ENCODE measurements around the gene SBNO2.

SBNO2 gene

GRCh38 chr19:1087813-1088415, 86.2 kb downstream of the SBNO2 start:
- no peak for DNase-seq (ENCODE audit: low read depth in 2 of 2)

- no peak for DNase-seq (ENCODE audit: low read depth in 2 of 2)
These were observed 87.5 kb downstream of the SBNO2 start for GRCh38 chr19:1086613-1087012.

GRCh38 chr19:1085676-1086442, 88.2 kb downstream of the SBNO2 start:
- no peak for DNase-seq (ENCODE audit: low read depth in 2 of 2)

DNA sequence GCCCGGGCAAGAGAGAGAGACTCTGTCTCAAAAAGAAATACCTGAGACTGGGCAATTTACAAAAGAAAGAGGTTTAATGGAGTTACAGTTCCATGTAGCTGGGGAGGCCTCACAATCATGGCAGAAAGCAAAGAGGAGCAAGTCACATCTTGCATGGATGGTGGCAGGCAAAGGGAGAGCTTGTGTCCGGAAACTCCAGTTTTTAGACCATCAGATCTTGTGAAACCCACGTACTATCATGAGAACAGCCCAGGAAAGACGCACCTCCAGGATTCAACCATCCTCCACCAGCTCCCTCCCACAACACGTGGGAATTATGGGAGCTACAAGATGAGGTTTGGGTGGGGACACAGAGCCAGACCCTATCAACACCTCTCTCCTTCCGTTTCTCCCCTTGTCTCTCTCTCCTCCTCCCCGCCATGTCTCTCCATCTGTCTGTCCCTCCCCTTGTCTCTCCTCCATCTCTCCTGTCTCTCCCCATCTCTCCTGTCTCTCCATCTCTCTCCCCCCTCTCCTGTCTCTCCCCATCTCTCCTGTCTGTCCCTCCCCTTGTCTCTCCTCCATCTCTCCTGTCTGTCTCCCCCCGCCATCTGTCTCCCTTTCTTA, 88.9 kb downstream of the SBNO2 start:
- DNase-seq (ENCODE audit: low read depth in 2 of 2) = no peak

- DNase-seq (ENCODE audit: low read depth in 2 of 2) = no peak
These were observed 89.8 kb downstream of the SBNO2 start for GRCh38 chr19:1084024-1084868.

DNA sequence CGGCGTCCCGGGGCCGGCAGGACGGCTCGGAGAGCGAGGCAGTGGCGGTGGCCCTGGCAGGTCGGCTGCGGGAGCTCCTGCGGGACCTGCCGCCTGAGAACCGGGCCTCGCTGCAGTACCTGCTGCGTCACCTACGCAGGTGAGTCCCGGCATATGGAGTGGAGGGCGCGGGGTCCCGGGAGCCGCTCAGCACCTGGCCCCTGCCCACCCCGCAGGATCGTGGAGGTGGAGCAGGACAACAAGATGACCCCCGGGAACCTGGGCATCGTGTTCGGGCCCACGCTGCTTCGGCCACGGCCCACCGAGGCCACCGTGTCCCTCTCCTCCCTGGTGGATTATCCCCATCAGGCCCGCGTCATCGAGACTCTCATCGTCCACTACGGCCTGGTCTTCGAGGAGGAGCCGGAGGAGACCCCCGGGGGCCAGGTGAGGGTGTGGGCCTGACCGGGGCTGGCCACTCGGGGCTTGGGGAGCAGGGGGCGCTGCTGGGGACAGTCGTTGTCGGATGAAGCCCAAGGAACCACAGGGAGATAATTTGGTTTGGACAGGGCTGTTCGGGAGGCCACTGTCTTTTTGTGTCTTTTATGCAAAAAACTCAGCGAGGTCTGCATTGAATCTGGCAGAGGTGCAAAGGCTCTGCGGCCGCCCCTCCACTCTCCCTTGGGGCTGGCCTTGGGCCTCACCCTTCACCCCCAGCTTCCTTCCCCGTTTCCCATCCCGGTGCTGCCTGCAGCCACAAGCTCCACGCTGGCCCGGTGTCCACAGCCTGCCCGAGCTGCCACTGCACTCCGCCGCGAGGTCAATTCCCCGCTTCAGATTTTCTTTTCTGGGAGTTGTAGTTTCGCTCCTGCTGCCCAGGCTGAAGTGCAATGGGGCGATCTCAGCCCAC, 90.9 kb downstream of the SBNO2 start:
- no peak for DNase-seq (ENCODE audit: low read depth in 2 of 2)

DNA sequence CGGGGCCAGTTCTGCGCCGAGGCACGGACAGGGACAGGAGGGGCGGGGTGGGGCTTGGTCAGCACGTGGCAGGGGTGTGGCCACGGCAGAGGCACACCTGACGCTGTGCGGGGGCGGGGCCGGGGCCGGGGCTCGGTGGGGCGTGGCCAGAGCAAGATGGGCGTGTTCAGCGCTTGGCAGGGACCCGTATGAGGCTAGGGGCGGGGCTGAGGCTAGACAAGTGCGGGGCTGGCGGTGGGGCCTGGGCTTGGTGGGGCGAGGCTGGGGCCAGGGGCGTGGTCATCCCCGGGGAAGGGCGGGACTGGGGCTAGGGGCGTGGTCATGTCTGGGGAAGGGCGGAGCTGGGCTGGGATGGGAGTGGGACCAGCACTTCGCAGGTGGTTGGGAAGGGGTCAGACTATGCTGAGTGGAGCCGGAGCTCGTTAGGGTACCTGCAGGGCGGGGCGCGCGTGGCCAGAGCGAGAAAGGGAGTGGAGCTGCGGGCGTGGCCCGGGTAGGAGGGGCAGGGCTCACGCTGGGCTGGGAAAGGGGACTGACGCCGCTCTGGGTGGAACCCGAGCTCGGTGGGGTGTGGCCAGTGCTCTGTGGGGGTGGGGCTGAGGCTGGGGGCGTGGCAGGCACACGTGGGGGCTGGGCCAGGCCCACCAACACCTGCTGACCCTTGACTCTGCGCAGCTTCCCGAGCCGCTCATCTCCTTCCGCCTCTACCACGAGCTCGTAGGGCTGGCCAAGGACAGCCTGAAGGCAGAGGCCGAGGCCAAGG, 91.7 kb downstream of the SBNO2 start:
- DNase-seq (ENCODE audit: low read depth in 2 of 2) = peak in 1 of 2 donors; percentile 67

DNA sequence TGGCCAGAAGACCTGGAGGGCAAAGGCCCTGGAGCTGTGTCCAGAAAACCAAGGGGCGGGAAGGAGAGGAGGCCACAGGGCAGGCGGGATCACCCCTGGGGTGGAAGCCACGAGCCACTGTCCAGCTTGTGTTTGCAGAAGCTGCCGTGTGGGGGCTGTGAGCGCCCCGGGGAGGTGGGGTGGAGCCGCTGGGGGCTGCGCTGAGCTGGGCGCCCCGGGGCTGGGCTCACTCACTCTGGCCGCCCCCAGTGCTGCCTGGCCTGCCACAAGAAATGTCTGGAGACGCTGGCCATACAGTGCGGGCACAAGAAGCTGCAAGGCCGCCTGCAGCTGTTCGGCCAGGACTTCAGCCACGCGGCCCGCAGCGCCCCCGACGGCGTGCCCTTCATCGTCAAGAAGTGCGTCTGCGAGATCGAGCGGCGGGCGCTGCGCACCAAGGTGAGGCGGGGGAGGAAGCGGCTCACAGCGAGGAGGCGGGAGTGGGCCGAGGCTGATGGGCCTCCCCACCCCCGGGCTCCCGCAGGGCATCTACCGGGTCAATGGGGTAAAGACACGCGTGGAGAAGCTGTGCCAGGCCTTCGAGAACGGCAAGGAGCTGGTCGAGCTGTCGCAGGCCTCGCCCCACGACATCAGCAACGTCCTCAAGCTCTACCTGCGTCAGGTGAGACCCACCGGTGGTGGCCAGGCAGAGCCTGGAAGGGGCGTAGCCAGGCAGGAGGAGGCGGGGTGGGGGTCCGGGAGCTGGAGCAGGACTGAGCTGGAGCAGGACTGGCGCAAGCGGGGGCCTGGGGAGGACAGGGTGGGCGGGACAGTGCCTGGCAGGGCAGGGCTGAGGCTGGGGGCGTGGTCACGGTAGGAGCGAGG, 92.5 kb downstream of the SBNO2 start:
- DNase-seq (ENCODE audit: low read depth in 2 of 2) = no peak

DNA sequence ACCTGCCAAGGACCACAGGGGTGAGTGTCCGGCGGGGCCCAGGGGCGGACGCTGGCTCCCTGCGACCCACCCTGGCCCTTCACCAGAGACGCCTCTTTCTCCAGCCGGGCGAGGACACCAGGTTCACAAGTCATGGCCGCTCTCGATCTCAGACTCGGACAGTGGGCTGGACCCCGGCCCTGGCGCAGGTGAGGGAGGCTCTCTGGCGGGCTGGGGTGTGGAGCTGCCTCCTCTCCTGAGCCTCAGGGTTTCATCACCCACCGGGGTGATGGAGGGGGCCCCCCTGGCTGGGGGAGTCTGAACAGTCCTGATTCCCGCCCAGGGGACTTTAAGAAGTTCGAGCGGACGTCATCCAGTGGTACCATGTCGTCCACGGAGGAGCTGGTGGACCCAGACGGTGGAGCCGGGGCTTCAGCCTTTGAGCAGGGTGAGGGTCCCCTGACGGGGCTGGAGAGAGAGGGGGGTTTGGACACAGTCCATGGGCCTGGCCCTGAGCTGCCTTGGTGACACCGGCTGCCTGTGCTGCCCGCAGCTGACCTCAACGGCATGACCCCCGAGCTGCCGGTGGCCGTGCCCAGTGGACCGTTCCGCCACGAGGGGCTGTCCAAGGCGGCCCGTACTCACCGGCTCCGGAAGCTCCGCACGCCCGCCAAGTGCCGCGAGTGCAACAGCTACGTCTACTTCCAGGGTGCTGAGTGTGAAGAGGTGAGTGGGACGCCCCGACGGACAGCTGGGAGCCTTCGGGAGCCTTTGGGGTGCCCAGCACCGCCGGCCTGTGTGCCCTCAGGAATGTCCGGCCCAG, 93.5 kb downstream of the SBNO2 start:
- no peak for DNase-seq (ENCODE audit: low read depth in 2 of 2)

DNA sequence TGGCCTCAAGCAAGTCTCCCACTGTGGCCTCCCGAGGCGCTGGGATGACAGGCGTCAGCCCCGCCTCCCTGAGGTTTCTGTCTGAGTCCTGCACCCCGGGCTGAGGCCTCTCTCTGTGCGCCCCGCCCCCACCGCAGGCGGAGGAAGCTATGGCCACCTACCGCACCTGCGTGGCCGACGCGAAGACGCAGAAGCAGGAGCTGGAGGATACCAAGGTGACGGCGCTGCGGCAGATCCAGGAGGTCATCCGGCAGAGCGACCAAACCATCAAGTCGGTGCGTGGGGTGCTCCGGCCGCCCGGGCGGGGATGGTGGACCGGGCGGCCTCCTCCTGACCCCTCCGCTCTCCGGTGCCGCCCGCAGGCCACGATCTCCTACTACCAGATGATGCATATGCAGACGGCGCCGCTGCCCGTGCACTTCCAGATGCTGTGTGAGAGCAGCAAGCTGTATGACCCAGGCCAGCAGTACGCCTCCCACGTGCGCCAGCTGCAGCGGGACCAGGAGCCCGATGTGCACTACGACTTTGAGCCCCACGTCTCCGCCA, 94.4 kb downstream of the SBNO2 start:
- DNase-seq (ENCODE audit: low read depth in 2 of 2) = no peak

DNA sequence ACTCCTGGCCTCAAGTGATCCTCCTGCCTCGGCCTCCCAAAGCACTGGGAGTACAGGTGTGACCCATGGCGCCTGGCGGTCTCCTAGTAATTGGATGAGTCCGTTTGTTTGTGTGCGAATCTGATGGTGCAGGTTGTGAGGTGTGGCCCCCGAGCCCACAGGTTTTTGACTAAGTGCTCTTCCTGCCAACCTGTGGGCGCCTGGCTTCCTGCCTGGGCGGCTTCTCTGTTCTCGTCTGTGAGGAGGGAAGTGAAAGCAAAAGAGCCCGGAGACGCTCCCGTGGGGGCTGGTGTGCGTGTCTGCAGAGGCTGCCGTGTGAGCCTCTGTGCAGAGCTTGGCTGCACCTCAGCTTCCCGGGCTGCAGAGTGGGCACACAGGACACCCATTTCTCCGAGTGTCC, 97.1 kb downstream of the SBNO2 start:
- peak; percentile 71 to 72 for DNase-seq (ENCODE audit: low read depth in 2 of 2)

- no peak for DNase-seq (ENCODE audit: low read depth in 2 of 2)
These were observed 98.1 kb downstream of the SBNO2 start for GRCh38 chr19:1076046-1076386.

- DNase-seq (ENCODE audit: low read depth in 2 of 2) = peak; percentile 83 to 95
These were observed 99.4 kb downstream of the SBNO2 start for GRCh38 chr19:1074544-1075283.

DNA sequence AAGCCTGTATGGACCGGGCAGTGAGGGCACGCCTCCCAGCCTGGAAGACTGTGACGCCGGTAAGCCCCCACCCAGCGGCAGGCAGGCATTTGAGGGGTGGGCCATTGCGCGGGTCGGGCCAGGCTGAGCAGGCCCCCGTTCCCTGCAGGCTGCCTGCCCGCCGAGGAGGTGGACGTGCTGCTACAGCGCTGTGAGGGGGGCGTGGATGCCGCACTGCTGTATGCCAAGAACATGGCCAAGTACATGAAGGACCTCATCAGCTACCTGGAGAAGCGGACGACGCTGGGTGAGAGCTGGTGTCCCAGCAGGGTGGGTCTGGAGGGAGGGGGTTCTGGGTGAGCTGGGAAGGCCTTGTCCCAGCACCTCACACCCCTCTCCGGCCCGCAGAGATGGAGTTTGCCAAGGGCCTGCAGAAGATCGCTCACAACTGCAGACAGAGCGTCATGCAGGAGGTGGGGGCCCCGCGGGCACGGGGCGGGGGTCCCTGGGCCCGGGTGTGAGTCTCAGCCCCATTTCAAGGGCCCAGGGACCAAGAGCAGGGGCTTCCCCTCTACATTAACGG, 100.0 kb downstream of the SBNO2 start:
- DNase-seq (ENCODE audit: low read depth in 2 of 2) = no peak

- no peak for DNase-seq (ENCODE audit: low read depth in 2 of 2)
These were observed 100.8 kb downstream of the SBNO2 start for GRCh38 chr19:1073063-1073955.

DNA sequence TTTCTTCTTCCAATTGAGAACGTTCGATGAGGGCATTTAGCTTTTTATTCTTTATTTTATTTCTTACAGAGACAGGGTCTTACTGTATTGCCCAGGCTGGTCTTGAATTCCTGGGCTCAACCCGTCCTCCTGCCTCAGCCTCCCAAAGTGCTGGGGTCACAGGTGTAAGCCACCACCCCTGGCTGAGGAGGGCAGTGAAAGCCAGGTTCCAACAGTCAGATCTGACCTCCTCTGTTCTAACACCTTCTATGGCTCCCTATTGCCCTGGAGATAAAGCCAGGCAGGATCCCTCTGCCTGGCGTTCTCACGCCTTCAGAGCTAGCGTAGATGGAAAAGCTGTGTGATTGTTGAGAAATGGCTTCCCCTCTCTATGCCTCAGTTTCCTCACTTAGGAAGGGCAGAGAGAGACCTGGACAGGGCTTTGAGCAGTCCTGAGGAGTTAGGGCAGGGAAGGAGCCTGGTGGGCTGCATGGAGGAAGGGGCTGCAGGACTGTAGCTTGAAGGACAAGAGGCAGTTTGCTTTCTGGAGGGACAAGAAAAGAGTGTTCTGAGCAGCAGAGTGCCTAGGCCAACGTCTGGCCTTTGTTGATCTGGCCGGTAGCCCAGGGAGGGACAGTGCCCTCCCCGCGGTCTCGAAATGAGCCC, 101.6 kb downstream of the SBNO2 start:
- DNase-seq (ENCODE audit: low read depth in 2 of 2) = no peak
